Occipital lobe (tissue), 2 donors: ENCODE measurements around the gene PDPN. TPM values are rescaled to one million over a fixed set of nuclear protein-coding genes. Genes with fewer than 3 reads are reported as not detected.

Source experiments
- small RNA-seq: library from RNA; depleted of rRNA; stranded (forward); fragments of <200 nt; gene quantifications from one replicate; pipeline ENCODE3, GENCODE V24; 2014
- total RNA-seq: library from RNA; depleted of rRNA; stranded (reverse); fragments of >200 nt; gene quantifications from one replicate; pipeline ENCODE4 v1.2.3, GENCODE V29; 2014

Gene PDPN
- total RNA-seq, 1 donor from 2014 or later = 5.9 TPM

Small RNAs within 50 kb of the gene (small RNA-seq; reads per million reads assigned to genes)
- gene RNA5SP41 = not detected

Other genes with a start within 250 kb of the PDPN start
- gene PRAMEF14, start 236.7 kb upstream of the PDPN start, total RNA-seq = not detected
- not detected for gene PRAMEF19, start 211.9 kb upstream of the PDPN start, total RNA-seq
- gene PRAMEF17, start 194.2 kb upstream of the PDPN start, total RNA-seq = not detected
- not detected for gene PRAMEF20, start 173.4 kb upstream of the PDPN start, total RNA-seq
- not detected for gene LRRC38, start 69.8 kb upstream of the PDPN start, total RNA-seq
- gene PRDM2, start 116.4 kb downstream of the PDPN start, total RNA-seq = 36.8 TPM